GM12878 (cell line): ENCODE results near the gene DPF3. TPM values are rescaled to one million over a fixed set of nuclear protein-coding genes. Genes with fewer than 3 reads are reported as not detected.

ENCODE experiments used
- ASH2L ChIP-seq: fragments of 300-600, 200-600 bp; sonication (generic); IDR thresholded peaks from 2 replicates; pipeline ENCODE4 v1.6.1; 2017; ENCODE audit warnings: low read depth, mild to moderate bottlenecking, borderline replicate concordance
- BHLHE40 ChIP-seq, 2 experiments: fragments of 450-650 bp in 1 of 2; IDR thresholded peaks; 2 replicates each; pipeline ENCODE4 v1.6.1; 2011 to 2017; ENCODE audit warnings: low read depth in 2 of 2, borderline replicate concordance in 1 of 2, improper control_type of control experiment in 1 of 2, low read length in 1 of 2, mild to moderate bottlenecking in 1 of 2
- E2F8 ChIP-seq: fragments of 450-650 bp; IDR thresholded peaks from 2 replicates; pipeline ENCODE4 v1.6.1; 2018; ENCODE audit warnings: mild to moderate bottlenecking, low read depth, moderate library complexity; ENCODE audit not compliant: partially characterized antibody
- JUNB ChIP-seq: IDR thresholded peaks from 2 replicates; pipeline ENCODE4 v1.6.1; 2016; ENCODE audit warnings: antibody characterized with exemption, mild to moderate bottlenecking
- JUND ChIP-seq: IDR thresholded peaks from 2 replicates; pipeline ENCODE4 v1.6.1; 2012; ENCODE audit warnings: low read depth, mild to moderate bottlenecking, low read length, improper control_type of control experiment, moderate library complexity
- MEF2B ChIP-seq: fragments of 450-650 bp; IDR thresholded peaks from 2 replicates; pipeline ENCODE4 v1.6.1; 2018; ENCODE audit warnings: mild to moderate bottlenecking, moderate library complexity; ENCODE audit not compliant: partially characterized antibody, poor library complexity, severe bottlenecking
- MTA3 ChIP-seq: IDR thresholded peaks from 2 replicates; pipeline ENCODE4 v1.6.1; 2012; ENCODE audit warnings: low read length, inconsistent platforms, borderline replicate concordance
- NFXL1 ChIP-seq: fragments of 450-650 bp; IDR thresholded peaks from 2 replicates; pipeline ENCODE4 v1.6.1; 2017; ENCODE audit warnings: antibody characterized with exemption, mild to moderate bottlenecking, borderline replicate concordance
- NR2C2 ChIP-seq: IDR thresholded peaks from 2 replicates; pipeline ENCODE4 v1.6.1; 2011; ENCODE audit warnings: borderline replicate concordance, low read depth; ENCODE audit not compliant: control insufficient read depth, insufficient read length
- POLR2AphosphoS2 ChIP-seq: IDR thresholded peaks from 2 replicates; pipeline ENCODE4 v1.6.1; 2011; ENCODE audit warnings: low read depth, mild to moderate bottlenecking, low read length, improper control_type of control experiment, moderate library complexity
- RCOR1 ChIP-seq: conservative IDR thresholded peaks from 2 replicates; pipeline ENCODE4 v1.6.1; 2012; ENCODE audit warnings: low read depth, low read length, improper control_type of control experiment
- TCF3 ChIP-seq: IDR thresholded peaks from 2 replicates; pipeline ENCODE4 v1.6.1; 2012; ENCODE audit warnings: low read depth, mild to moderate bottlenecking, low read length, borderline replicate concordance; ENCODE audit not compliant: insufficient read depth
- YY1 ChIP-seq: IDR thresholded peaks from 2 replicates; pipeline ENCODE4 v1.6.1; 2011; ENCODE audit warnings: low read depth, mild to moderate bottlenecking, low read length
- ZNF24 ChIP-seq: fragments of 450-650 bp; IDR thresholded peaks from 2 replicates; pipeline ENCODE4 v1.6.1; 2017; ENCODE audit warnings: antibody characterized with exemption, mild to moderate bottlenecking
- polyA plus RNA-seq, 11 experiments: library from polyadenylated mRNA; depleted of rRNA in 4 of 11; unstranded in 6 of 11; stranded (reverse) in 5 of 11; fragments of >200 nt; fragmentation: Nextera tagmentation in 4 of 11; fragmentation: Illumina TruSeq in 1 of 11; extraction: Ambion mirVana in 4 of 11; extraction: Trizol in 1 of 11; gene quantifications; 1 replicate in 1 of 11; 2 replicates in 10 of 11; pipeline versions ENCODE4 v1.2.1 to v1.2.3, GENCODE V29; 2011 to 2016; ENCODE audit warnings: inconsistent platforms in 2 of 11, missing spikeins in 2 of 11, low read depth in 1 of 11
- total RNA-seq, 4 experiments: library from RNA; depleted of rRNA in 3 of 4; stranded (reverse); fragments of >200 nt in 3 of 4; fragmentation: Illumina TruSeq in 1 of 4; extraction: Trizol in 1 of 4; gene quantifications; 2 replicates each; pipeline versions ENCODE4 v1.2.1 to v1.2.3, GENCODE V29; 2013 to 2021
- TF ChIP-seq, protein P1 (sequence below): IDR thresholded peaks from 2 replicates; pipeline ENCODE4 v1.6.1; 2012; ENCODE audit warnings: mild to moderate bottlenecking, low read depth, low read length
- TF ChIP-seq, protein P2 (sequence below): fragments of 450-650 bp; IDR thresholded peaks from 2 replicates; pipeline ENCODE4 v1.6.1; 2017; ENCODE audit warnings: mild to moderate bottlenecking, moderate library complexity

The DPF3 gene
- total and polyA plus RNA-seq, 10 of the 15 experiments (the other 5 are each of a cell fraction or from before 2014, with no cell fraction given) = 0.69 to 8.0 (median 2.2) TPM

DNA sequence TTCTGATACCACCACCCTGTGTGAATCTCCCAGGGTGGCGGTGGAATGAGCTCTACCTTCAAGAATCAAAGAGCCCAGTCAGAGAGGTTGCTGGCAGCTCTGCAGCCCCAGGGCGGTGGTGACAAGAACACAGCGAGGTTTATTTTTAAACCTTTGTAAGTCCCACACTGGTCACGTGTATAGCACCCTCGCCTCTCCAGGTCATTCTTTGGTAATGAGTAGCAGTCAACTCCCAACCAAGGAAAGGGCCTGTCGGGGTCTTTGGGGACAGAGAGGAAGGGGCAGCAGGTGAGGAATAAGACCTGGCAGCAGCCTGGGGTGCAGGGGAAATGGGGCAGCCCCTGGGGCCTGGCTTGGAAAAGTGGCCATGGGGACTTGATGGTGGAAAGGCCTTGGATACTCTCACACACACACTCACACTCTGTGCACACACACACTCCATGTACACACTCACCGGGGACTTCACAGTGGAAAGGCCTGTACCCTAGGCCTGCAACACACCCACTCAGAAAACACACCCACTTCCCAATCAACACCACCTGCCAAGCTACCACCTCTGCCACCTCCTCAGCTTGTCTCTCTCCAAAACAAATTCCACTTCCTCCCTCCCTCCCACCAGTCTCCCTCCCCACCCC is 178.6 kb downstream of the DPF3 start (continued):
- TF ChIP-seq, protein P1, sequence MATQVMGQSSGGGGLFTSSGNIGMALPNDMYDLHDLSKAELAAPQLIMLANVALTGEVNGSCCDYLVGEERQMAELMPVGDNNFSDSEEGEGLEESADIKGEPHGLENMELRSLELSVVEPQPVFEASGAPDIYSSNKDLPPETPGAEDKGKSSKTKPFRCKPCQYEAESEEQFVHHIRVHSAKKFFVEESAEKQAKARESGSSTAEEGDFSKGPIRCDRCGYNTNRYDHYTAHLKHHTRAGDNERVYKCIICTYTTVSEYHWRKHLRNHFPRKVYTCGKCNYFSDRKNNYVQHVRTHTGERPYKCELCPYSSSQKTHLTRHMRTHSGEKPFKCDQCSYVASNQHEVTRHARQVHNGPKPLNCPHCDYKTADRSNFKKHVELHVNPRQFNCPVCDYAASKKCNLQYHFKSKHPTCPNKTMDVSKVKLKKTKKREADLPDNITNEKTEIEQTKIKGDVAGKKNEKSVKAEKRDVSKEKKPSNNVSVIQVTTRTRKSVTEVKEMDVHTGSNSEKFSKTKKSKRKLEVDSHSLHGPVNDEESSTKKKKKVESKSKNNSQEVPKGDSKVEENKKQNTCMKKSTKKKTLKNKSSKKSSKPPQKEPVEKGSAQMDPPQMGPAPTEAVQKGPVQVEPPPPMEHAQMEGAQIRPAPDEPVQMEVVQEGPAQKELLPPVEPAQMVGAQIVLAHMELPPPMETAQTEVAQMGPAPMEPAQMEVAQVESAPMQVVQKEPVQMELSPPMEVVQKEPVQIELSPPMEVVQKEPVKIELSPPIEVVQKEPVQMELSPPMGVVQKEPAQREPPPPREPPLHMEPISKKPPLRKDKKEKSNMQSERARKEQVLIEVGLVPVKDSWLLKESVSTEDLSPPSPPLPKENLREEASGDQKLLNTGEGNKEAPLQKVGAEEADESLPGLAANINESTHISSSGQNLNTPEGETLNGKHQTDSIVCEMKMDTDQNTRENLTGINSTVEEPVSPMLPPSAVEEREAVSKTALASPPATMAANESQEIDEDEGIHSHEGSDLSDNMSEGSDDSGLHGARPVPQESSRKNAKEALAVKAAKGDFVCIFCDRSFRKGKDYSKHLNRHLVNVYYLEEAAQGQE = no peak
- TF ChIP-seq BHLHE40 (IDR thresholded peaks at IDR 0.05; ENCODE audit: borderline replicate concordance in 1 of 2, low read depth in 2 of 2, low read length in 1 of 2) (peak; percentile 70 to 86; a peak in 3 of 4 replicates), POLR2AphosphoS2 (no peak), TCF3 (no peak), YY1 (no peak), E2F8 (no peak), ASH2L (no peak), JUND (no peak), NFXL1 (no peak), MEF2B (peak; percentile 59), NR2C2 (no peak), MTA3 (no peak), JUNB (no peak), RCOR1 (no peak), ZNF24 (no peak)
- TF ChIP-seq, protein P2, sequence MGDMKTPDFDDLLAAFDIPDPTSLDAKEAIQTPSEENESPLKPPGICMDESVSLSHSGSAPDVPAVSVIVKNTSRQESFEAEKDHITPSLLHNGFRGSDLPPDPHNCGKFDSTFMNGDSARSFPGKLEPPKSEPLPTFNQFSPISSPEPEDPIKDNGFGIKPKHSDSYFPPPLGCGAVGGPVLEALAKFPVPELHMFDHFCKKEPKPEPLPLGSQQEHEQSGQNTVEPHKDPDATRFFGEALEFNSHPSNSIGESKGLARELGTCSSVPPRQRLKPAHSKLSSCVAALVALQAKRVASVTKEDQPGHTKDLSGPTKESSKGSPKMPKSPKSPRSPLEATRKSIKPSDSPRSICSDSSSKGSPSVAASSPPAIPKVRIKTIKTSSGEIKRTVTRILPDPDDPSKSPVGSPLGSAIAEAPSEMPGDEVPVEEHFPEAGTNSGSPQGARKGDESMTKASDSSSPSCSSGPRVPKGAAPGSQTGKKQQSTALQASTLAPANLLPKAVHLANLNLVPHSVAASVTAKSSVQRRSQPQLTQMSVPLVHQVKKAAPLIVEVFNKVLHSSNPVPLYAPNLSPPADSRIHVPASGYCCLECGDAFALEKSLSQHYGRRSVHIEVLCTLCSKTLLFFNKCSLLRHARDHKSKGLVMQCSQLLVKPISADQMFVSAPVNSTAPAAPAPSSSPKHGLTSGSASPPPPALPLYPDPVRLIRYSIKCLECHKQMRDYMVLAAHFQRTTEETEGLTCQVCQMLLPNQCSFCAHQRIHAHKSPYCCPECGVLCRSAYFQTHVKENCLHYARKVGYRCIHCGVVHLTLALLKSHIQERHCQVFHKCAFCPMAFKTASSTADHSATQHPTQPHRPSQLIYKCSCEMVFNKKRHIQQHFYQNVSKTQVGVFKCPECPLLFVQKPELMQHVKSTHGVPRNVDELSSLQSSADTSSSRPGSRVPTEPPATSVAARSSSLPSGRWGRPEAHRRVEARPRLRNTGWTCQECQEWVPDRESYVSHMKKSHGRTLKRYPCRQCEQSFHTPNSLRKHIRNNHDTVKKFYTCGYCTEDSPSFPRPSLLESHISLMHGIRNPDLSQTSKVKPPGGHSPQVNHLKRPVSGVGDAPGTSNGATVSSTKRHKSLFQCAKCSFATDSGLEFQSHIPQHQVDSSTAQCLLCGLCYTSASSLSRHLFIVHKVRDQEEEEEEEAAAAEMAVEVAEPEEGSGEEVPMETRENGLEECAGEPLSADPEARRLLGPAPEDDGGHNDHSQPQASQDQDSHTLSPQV = no peak
